GM19351 (cell line): ENCODE data around the gene RGS2.
A peak's percentile ranks its signal among the peaks of the same experiment; 100 is the strongest.

Experiments used
- ATAC-seq: cut with Tn5 transposase; IDR thresholded peaks from one replicate; pipeline ENCODE4 v1.9.1; 2021; ENCODE audit warnings: mild to moderate bottlenecking, moderate library complexity; ENCODE audit not compliant: unreplicated experiment

RGS2 gene

GRCh38 chr1:192826791-192827546 lies 18.1 kb downstream of the RGS2 start:
- peak; percentile 88 for ATAC-seq

GRCh38 chr1:192830595-192831246 lies 21.9 kb downstream of the RGS2 start:
- ATAC-seq = no peak

- ATAC-seq = no peak
These were observed 23.0 kb downstream of the RGS2 start for GRCh38 chr1:192831706-192832355.

GRCh38 chr1:192832492-192832891 lies 23.7 kb downstream of the RGS2 start:
- no peak for ATAC-seq

GRCh38 chr1:192835116-192835515 lies 26.3 kb downstream of the RGS2 start:
- ATAC-seq = no peak

GRCh38 chr1:192839162-192840066 lies 30.6 kb downstream of the RGS2 start:
- ATAC-seq = no peak

GRCh38 chr1:192844360-192844759 lies 35.5 kb downstream of the RGS2 start:
- ATAC-seq = no peak

GRCh38 chr1:192846950-192847349 lies 38.1 kb downstream of the RGS2 start:
- ATAC-seq = no peak

- no peak for ATAC-seq
These were observed 40.2 kb downstream of the RGS2 start for GRCh38 chr1:192849011-192849410.

GRCh38 chr1:192849442-192849841 lies 40.6 kb downstream of the RGS2 start:
- ATAC-seq = no peak

GRCh38 chr1:192852001-192852947 lies 43.4 kb downstream of the RGS2 start:
- ATAC-seq = no peak

GRCh38 chr1:192858456-192858855 lies 49.6 kb downstream of the RGS2 start:
- peak; percentile 59 for ATAC-seq

- ATAC-seq = no peak
These were observed 51.0 kb downstream of the RGS2 start for GRCh38 chr1:192859808-192860207.

GRCh38 chr1:192860478-192861185 lies 51.8 kb downstream of the RGS2 start:
- ATAC-seq = peak; percentile 76

- no peak for ATAC-seq
These were observed 53.0 kb downstream of the RGS2 start for GRCh38 chr1:192861860-192862259.
